K562 (cell line): Measurements from ENCODE around the gene TUBB4B. TPM values are rescaled to one million over a fixed set of nuclear protein-coding genes. Genes with fewer than 3 reads are reported as not detected.

Experiments used
- BACH1 ChIP-seq: fragments of 200-800 bp; sonication (Bioruptor generic); IDR thresholded peaks from 2 replicates; pipeline ENCODE4 v1.6.1; 2016; ENCODE audit warnings: missing genetic modification characterization, missing compliant biosample characterization
- BCOR ChIP-seq: fragments of 450-650 bp; IDR thresholded peaks from 2 replicates; pipeline ENCODE4 v1.6.1; 2016
- CREM ChIP-seq: IDR thresholded peaks from 2 replicates; pipeline ENCODE4 v1.6.1; 2014; ENCODE audit warnings: antibody characterized with exemption, low read depth
- DNMT1 ChIP-seq: fragments of 450-650 bp; IDR thresholded peaks from 2 replicates; pipeline ENCODE4 v1.6.1; 2016; ENCODE audit warnings: antibody characterized with exemption, mild to moderate bottlenecking
- ETS2 ChIP-seq: IDR thresholded peaks from 2 replicates; pipeline ENCODE4 v1.6.1; 2016; ENCODE audit warnings: borderline replicate concordance, missing genetic modification characterization, mild to moderate bottlenecking, moderate library complexity, missing compliant biosample characterization; ENCODE audit not compliant: poor library complexity, severe bottlenecking
- FOS ChIP-seq: IDR thresholded peaks from 3 replicates; pipeline ENCODE4 v1.6.1; 2011; ENCODE audit not compliant: insufficient read length; ENCODE audit errors: extremely low read depth
- FOXK1 ChIP-seq: sonication (generic); formaldehyde crosslinking; IDR thresholded peaks from 2 replicates; pipeline ENCODE4 v1.8.0; 2022; ENCODE audit warnings: missing genetic modification reagents, mild to moderate bottlenecking, borderline replicate concordance
- HSF4 ChIP-seq: fragments of 250-450 bp; sonication (Bioruptor Pico); IDR thresholded peaks from 2 replicates; pipeline ENCODE4 v2.1.2; 2022; ENCODE audit warnings: mild to moderate bottlenecking, moderate library complexity, borderline replicate concordance
- KDM5B ChIP-seq: fragments of 200-600 bp; sonication (generic); IDR thresholded peaks from 2 replicates; pipeline ENCODE4 v1.6.1; 2012; ENCODE audit warnings: low read depth, mild to moderate bottlenecking, moderate library complexity, low read length, control low read depth, inconsistent platforms; ENCODE audit not compliant: insufficient replicate concordance
- MAFK ChIP-seq: IDR thresholded peaks from 2 replicates; pipeline ENCODE4 v1.6.1; 2011; ENCODE audit warnings: low read length, improper control_type of control experiment
- MEF2D ChIP-seq: conservative IDR thresholded peaks from 2 replicates; pipeline ENCODE4 v1.6.1; 2016; ENCODE audit warnings: low read depth, missing genetic modification characterization, missing compliant biosample characterization
- MYBL2 ChIP-seq, 2 experiments: fragments of 450-650 bp in 1 of 2; sonication (generic) in 1 of 2; formaldehyde crosslinking in 1 of 2; IDR thresholded peaks; 2 replicates each; pipeline versions ENCODE4 v1.6.1 to v1.8.1; 2017 to 2022; ENCODE audit warnings: borderline replicate concordance in 1 of 2, inconsistent platforms in 1 of 2, low read depth in 1 of 2, mild to moderate bottlenecking in 1 of 2, missing genetic modification reagents in 1 of 2, moderate library complexity in 1 of 2
- NELFE ChIP-seq: IDR thresholded peaks from 2 replicates; pipeline ENCODE4 v1.6.1; 2011; ENCODE audit warnings: mild to moderate bottlenecking; ENCODE audit not compliant: insufficient read depth, insufficient read length
- NKRF ChIP-seq: fragments of 450-650 bp; IDR thresholded peaks from 2 replicates; pipeline ENCODE4 v1.6.1; 2016; ENCODE audit warnings: borderline replicate concordance
- NR2F6 ChIP-seq: fragments of 450-650 bp; formaldehyde crosslinking; IDR thresholded peaks from 2 replicates; pipeline ENCODE4 v1.4.0; 2020; ENCODE audit warnings: mild to moderate bottlenecking
- PBX2 ChIP-seq, 2 experiments: IDR thresholded peaks in 1 of 2; conservative IDR thresholded peaks in 1 of 2; 2 replicates each; pipeline ENCODE4 v1.6.1; 2016; ENCODE audit warnings: low read depth in 2 of 2, mild to moderate bottlenecking in 1 of 2, missing compliant biosample characterization in 1 of 2, missing genetic modification characterization in 1 of 2, moderate library complexity in 1 of 2
- POLR2AphosphoS2 ChIP-seq: IDR thresholded peaks from 2 replicates; pipeline ENCODE4 v1.6.1; 2012; ENCODE audit warnings: low read length, improper control_type of control experiment
- PPARD ChIP-seq: fragments of 250-450 bp; sonication (Bioruptor Pico); IDR thresholded peaks from 2 replicates; pipeline ENCODE4 v1.8.0; 2022; ENCODE audit warnings: inconsistent platforms, mild to moderate bottlenecking, moderate library complexity
- STAT5A ChIP-seq: IDR thresholded peaks from 2 replicates; pipeline ENCODE4 v1.6.1; 2012; ENCODE audit warnings: low read length, inconsistent platforms, borderline replicate concordance
- TAF9B ChIP-seq: fragments of 450-650 bp; IDR thresholded peaks from 2 replicates; pipeline ENCODE4 v1.6.1; 2018; ENCODE audit warnings: mild to moderate bottlenecking; ENCODE audit not compliant: partially characterized antibody
- XRCC3 ChIP-seq: fragments of 450-650 bp; IDR thresholded peaks from 2 replicates; pipeline ENCODE4 v1.6.1; 2017; ENCODE audit warnings: mild to moderate bottlenecking, moderate library complexity
- ZNF212 ChIP-seq: fragments of 450-650 bp; formaldehyde crosslinking; IDR thresholded peaks from 2 replicates; pipeline ENCODE4 v1.4.0; 2020; ENCODE audit warnings: mild to moderate bottlenecking
- ZNF347 ChIP-seq: fragments of 450-650 bp; formaldehyde crosslinking; IDR thresholded peaks from 2 replicates; pipeline ENCODE4 v1.4.0; 2020; ENCODE audit warnings: low read depth, mild to moderate bottlenecking, moderate library complexity
- ZNF668 ChIP-seq: fragments of 250-450 bp; sonication (Bioruptor Pico); IDR thresholded peaks from 2 replicates; pipeline ENCODE4 v1.8.0; 2022; ENCODE audit warnings: mild to moderate bottlenecking, inconsistent platforms
- ZNF79 ChIP-seq: fragments of 250-450 bp; sonication (Bioruptor Pico); IDR thresholded peaks from 2 replicates; pipeline ENCODE4 v1.4.0; 2020; ENCODE audit warnings: low read depth, mild to moderate bottlenecking, moderate library complexity
- ZSCAN29 ChIP-seq: fragments of 450-650 bp; IDR thresholded peaks from 2 replicates; pipeline ENCODE4 v1.6.1; 2017
- polyA plus RNA-seq, 8 experiments: library from polyadenylated mRNA; depleted of rRNA in 4 of 8; stranded (reverse) in 5 of 8; unstranded in 3 of 8; fragments of >200 nt; fragmentation: Nextera tagmentation in 2 of 8; fragmentation: Illumina TruSeq in 1 of 8; extraction: Ambion mirVana in 2 of 8; extraction: Trizol in 1 of 8; gene quantifications; 2 replicates each; pipeline versions ENCODE4 v1.2.1 to v1.2.3, GENCODE V29; 2011 to 2014; ENCODE audit warnings: inconsistent platforms in 1 of 8, missing spikeins in 1 of 8
- total RNA-seq, 7 experiments: library from RNA; depleted of rRNA in 6 of 7; stranded (reverse); fragments of >200 nt in 6 of 7; fragmentation: Illumina TruSeq in 2 of 7; extraction: Trizol in 2 of 7; gene quantifications; 2 replicates each; pipeline versions ENCODE4 v1.2.1 to v1.2.3, GENCODE V29; 2011 to 2021; ENCODE audit warnings: low replicate concordance in 1 of 7

TUBB4B gene
- total and polyA plus RNA-seq, 9 of the 15 experiments (the other 6 are each of a cell fraction or from before 2014, with no cell fraction given): 24.1 to 443 (median 268) TPM

GRCh38 chr9:137277329-137278041, 36.4 kb downstream of the TUBB4B start, which contains the start of gene TOR4A (continued):
- no peak for TF ChIP-seq FOXK1
- TF ChIP-seq ZNF347: no peak
- TF ChIP-seq BCOR: no peak
- no peak for TF ChIP-seq MEF2D (tag)
- TF ChIP-seq POLR2AphosphoS2: no peak
- no peak for TF ChIP-seq STAT5A
- no peak; the same call in 1 of the 2 replicates for TF ChIP-seq CREM
- no peak for TF ChIP-seq NR2F6 (CRISPR knock-in tag)
- TF ChIP-seq BACH1: no peak
- no peak for TF ChIP-seq XRCC3
- no peak for TF ChIP-seq MAFK
- no peak for TF ChIP-seq ETS2 (tag)
- TF ChIP-seq ZSCAN29: no peak
- TF ChIP-seq PBX2 (CRISPR knock-in tag; IDR thresholded peaks at IDR 0.05; ENCODE audit: low read depth): no peak
- TF ChIP-seq PBX2 (tag; conservative IDR thresholded peaks at IDR 0.05; ENCODE audit: low read depth): no peak
- TF ChIP-seq ZNF212: no peak
- no peak for TF ChIP-seq FOS
- no peak for TF ChIP-seq PPARD
- peak; percentile 71 for TF ChIP-seq TAF9B
- TF ChIP-seq DNMT1: no peak
- no peak for TF ChIP-seq NELFE
- no peak for TF ChIP-seq HSF4 (CRISPR knock-in tag)
- peak; percentile 70; the same call in 1 of the 2 replicates for TF ChIP-seq NKRF
- no peak for TF ChIP-seq MYBL2 (IDR thresholded peaks at IDR 0.05; ENCODE audit: low read depth)
- no peak for TF ChIP-seq MYBL2 (CRISPR knock-in tag; IDR thresholded peaks at IDR 0.05; ENCODE audit: borderline replicate concordance)
- TF ChIP-seq KDM5B: peak; percentile 55
- TF ChIP-seq ZNF668 (CRISPR knock-in tag): no peak
- no peak for TF ChIP-seq ZNF79 (CRISPR knock-in tag)
